GM18505 (cell line): Measurements from ENCODE around the gene DYNC2LI1.

ENCODE experiments used
- ATAC-seq: cut with Tn5 transposase; IDR thresholded peaks from one replicate; pipeline ENCODE4 v1.9.1; 2021; ENCODE audit not compliant: unreplicated experiment
- POLR2A ChIP-seq: IDR thresholded peaks from 4 replicates; pipeline ENCODE4 v1.6.1; 2011; ENCODE audit warnings: borderline replicate concordance; ENCODE audit not compliant: insufficient read depth, insufficient read length; ENCODE audit errors: extremely low read depth

Gene DYNC2LI1

DNA sequence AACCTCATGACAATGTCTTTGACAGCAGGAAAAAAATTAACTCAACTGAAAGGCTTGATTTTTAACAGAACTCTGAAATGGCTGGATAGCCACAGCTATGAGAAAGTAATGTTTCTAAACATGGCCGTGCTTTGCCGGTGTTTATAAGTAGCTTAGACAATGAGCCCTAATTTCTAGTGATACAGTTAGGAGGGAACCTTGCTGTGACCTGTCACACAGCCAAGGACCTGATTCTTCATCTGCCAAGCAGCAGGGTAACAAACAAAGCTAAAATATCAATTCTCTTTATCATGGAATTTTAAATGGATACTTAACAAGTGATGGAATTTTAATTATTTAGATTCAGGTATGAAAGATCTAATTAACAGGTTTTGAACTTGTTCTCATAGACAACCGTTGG, 24.3 kb upstream of the DYNC2LI1 start:
- ATAC-seq = no peak
- TF ChIP-seq POLR2A = no peak

DNA sequence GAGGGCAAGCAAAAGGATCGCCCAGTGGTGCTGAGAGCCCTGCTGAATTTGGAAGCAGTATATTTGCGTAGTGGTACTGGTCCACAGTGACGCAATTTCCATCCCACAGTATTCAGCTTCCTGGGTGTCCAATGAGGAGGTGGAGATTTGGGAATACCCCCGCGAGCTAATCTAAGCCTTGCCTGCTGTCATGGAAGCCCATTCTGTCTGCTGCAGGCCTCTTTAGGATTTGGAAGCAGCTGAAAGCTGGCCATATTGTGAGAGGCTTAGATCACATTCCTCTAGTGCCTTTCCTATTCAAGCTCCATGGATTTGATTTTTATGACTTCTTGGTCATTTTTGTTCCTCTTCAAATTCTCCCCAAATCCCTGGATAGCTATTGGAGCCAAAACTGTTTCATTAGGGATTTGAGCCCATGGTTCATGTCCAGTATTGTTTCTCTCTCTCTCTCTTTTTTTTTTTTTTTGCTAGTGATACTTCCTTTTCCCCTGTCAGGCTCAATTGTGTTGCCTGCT, 22.3 kb upstream of the DYNC2LI1 start:
- no peak for ATAC-seq
- no peak for TF ChIP-seq POLR2A

DNA sequence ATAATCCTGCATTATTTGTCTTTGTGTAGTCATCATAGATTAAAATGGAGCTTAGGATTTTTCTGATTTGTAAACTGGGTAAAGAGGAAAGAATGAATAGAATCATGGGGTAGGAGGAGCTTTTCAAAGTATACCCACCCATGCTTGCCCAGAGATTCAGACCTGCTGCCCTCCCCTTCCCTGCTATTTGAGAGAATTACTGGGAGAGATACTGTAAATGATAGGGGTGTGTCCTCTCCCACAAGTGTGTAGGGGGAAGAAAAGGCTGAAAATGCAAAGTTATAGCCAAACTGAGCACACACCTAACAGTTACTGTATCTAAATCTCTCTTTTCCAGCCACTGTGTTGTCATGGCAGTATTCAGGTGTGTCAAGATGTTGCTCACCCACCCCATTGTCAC, 21.5 kb upstream of the DYNC2LI1 start:
- no peak for ATAC-seq
- TF ChIP-seq POLR2A = no peak

DNA sequence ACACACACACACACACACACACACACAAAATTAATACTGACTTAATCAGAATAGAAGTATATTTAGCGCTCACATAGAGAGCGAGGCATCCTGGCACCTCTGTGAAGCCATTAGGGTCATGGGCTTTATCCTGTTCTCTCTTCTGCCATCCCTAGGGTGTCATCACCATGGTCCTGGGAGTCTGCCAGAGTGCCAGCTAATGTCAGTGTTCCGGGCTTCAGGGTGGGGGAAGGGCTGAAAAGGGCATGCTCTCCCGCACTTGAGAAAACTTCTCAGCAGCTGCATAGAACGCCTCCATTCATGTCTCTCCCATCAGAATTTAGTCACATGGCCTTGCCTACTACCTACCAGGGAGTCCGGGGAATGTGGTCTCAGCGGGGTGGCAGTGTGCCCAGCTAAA, 19.7 kb upstream of the DYNC2LI1 start:
- ATAC-seq = no peak
- TF ChIP-seq POLR2A = no peak

DNA sequence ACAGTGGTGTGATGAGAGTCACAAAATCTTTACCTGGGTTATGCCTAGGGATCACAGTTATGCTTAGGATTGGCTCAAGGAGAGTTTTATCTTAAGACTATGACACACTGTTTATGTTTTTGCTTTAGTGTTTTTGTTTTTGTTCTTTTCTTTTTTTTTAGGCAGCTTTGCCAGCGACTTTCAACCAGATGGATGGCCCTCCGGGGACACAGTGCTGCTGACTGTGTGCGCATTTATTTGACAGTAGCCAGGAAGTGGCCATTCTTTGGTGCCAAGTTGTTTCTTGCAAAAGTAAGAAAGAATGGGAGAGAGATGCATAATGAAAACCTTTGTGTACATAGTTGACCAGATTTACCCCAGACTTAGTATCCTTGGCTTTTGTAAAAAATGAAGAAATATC, 15.1 kb upstream of the DYNC2LI1 start:
- no peak for TF ChIP-seq POLR2A
- ATAC-seq = no peak

DNA sequence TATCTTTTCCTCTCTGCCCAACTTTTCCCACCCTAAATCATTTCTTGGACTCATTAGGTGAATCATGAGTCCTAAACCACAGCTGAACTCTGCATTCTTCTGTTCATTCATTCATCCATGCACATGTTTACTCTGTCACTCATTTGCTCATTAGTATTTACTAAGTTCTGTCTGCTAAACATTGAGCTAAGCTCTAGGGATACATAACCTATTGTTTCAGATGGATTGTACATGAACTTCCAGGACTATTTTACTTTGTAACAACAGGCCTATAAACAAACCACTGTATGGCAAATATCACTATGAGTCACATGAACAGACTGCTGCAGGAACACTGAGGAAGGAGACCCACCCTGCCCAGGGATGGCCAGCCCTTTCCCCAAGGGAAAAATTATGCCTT, 14.6 kb upstream of the DYNC2LI1 start:
- ATAC-seq = no peak

DNA sequence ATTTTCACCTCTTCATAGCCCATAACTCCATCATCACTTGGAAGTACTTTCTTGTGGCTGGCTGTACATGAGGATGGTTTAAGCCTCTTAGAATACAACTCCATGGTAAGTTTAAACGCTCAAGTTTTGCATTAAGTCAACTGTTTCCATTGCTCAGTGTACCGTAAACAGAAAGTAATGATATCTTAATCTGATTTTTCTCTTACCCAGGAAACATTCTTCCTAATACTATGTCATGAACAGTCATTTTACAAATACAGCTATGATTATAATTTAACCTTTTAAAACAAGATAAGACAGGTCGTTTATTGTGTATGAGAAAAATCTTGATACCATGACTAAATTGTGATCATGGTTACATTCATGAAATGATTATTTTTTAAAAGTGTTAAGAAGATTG, 11.6 kb upstream of the DYNC2LI1 start:
- TF ChIP-seq POLR2A = no peak
- ATAC-seq = no peak

More for the DNA sequence above, 14.6 kb upstream of the DYNC2LI1 start:
- TF ChIP-seq POLR2A = no peak

DNA sequence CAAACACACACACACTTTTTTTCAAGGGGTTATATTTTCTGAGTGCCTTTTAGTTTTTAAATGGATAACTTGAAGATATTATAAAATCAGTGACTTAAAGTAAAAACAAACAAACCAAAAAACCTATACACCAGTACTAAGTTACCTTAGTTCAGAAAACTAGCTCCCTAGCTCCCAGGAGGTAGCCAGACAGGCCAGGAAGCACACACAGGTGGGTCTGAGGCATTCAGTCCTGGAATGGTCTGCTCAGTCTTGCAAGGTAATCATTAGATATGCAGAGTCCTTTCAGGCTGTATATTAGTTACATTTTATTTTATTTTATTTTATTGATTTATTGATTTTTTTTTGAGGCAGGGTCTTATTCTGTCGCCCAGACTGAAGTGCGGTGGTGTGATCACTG, 10.7 kb upstream of the DYNC2LI1 start:
- no peak for ATAC-seq
- no peak for TF ChIP-seq POLR2A

DNA sequence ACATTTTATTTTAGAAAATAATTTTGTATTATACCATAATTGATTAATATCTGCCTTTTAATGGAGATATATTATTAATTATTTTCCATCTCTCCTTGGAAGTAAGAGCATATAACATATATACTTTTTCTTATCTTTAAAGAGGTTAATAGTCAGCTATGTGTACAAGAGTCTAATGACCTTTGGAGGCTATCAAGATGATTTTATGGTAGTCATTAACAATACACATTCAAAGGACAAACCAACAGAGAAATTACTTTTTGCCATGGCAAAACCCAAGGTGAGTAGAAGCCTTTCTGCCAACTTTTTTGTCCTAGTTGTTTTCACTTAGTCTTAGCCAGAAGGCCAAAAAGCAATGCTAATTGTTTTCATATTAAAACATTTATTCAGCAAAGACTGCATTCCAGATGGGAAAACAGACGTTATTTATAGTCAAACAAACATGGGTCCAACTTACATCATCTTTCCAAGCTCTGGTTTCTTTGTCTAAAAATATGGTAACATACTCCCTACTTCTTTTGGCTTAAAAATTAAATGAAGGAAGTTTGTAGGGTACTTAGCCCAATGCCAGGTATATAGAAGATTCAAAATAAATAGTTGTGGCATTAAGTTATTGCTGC, 9.6 kb upstream of the DYNC2LI1 start:
- TF ChIP-seq POLR2A = no peak
- no peak for ATAC-seq

DNA sequence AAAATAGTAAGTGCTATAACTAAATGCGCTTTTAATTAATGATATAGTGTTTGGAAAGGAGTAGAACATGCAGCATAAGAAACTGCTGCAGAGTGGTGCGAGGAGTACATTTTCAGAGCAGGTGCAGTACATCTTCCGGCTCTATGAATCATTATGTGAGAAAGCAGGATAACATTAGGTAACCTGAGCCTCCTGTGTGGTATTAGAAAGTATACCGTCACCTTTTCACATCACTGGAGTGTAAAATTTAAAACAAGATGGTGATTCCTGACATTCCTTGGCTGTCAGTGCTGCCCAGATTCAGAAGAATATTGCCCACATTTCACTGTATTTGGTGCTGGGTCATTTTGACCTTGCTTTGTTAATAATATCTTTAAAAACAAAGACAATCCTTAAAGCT, 7.8 kb upstream of the DYNC2LI1 start:
- no peak for TF ChIP-seq POLR2A
- ATAC-seq = no peak

DNA sequence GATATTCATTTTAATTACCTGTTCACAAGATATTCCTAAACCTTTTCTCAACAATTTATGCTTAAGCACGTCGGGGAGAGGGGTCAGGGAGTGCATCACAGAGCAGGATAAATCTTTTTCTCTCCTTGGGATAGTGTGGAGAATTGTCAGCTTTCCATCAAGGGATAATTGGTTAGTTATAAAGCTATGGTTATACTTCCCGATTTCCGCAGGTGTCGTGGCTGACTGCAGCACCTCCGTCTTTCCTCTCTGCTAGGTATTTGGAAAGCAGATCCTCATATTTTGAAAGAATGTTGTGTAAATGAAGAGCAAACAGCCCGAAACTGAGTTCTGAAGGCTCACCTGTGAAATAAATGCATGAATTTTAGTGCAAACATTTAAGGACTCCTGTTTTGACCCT, 778 bp downstream of the DYNC2LI1 start:
- TF ChIP-seq POLR2A = no peak
- no peak for ATAC-seq

DNA sequence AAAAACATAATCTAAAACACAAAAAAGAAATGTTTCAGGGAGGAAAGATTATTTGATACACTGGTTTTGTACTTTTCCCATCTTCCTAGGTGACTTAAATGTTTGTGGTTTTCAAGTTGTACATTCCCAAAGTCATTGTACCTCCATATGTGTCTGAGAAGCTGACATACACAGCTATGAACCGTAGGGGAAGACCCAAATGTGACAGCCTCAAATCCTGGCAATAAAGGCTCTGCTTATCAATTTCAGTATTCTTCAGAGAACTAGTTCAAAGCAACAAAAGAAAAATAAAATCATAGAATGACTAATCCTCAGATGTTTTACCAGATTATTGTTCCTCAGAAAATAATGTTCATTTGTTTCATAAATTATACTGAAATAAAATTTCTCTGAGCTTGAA, 2.5 kb downstream of the DYNC2LI1 start:
- no peak for TF ChIP-seq POLR2A

DNA sequence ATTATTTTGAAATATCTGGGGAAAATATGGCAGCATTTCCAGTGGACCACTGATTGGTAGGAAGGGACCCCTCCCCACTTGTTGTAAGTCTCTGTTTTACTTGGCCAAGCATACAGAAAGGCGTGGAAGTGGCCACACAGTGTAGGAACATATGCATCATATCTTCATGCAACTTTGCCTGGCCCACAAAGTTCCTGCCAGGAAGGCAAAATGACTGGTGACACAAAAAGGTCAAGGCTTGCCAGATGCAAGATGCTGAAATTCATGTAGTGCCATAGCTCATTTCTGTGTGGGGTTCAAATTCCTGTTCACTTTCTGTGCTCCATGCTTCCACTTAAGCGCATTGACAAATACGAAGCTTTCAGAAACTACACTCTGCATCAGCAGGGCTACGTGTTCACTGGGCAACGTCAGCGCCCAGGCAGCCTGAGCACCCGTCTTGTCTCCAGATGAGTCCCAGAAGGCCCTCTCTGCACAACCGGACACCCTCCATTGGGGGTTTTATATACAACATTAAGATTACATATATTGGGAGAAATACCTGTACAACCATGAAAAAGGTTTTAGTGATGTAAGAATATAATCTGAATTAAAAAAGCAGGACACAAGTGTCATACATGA, 3.6 kb downstream of the DYNC2LI1 start:
- ATAC-seq = no peak
- no peak for TF ChIP-seq POLR2A

More for the DNA sequence above, 2.5 kb downstream of the DYNC2LI1 start:
- ATAC-seq = no peak

DNA sequence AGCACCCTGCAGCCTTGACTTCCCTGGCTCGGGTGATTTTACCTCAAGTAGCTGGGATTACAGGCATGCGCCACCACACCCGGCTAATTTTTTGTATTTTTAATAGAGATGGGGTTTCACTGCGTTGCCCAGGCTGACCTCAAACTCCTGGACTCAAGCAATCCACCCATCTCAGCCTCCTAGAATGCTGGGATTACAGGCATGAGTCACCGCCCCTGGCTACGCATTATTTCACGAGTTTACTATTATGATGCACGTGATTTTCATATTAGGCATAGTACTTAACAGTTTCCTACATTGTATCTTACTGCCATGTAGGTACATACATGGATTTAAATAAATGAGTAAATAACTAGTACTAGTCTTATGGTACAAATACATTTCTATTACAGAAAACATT, 4.4 kb downstream of the DYNC2LI1 start:
- TF ChIP-seq POLR2A = no peak
- no peak for ATAC-seq

DNA sequence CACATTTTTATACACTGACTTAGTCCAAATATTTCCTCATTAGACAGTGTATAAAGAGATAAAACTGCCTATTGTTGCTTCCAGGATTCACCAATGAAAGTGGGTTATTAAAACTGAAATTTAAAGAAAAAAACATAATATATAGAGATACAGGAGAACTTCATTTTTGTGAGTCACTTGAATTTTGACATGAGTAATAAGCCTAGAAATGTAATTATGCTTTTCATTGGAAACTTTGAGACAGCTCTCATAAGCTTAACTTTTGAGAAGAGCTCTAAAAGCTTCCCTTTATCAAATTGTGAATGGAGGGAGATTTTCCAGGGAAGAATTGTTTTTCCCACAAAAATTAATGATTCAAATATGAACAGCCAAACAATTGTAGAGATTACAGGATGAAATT, 14.1 kb downstream of the DYNC2LI1 start:
- TF ChIP-seq POLR2A = no peak
- ATAC-seq = no peak

DNA sequence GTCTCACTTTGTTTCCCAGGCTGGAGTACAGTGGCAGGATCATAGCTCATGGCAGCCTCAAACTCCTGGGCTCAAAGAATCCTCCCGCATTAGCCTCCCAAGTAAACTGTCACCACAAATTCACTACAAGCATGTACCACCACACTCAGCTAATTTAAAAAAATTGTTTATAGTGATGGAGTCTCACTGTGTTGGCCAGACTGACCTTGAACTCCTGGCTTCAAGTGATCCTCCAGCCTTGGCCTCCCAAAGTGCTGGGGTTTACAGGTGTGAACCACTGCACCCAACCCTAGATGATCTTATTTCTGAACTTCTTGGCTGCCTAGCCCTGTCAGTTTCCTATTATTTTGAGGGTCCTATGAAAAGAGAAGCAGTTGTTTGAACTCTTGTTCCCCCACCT, 14.8 kb downstream of the DYNC2LI1 start:
- no peak for ATAC-seq
- no peak for TF ChIP-seq POLR2A

DNA sequence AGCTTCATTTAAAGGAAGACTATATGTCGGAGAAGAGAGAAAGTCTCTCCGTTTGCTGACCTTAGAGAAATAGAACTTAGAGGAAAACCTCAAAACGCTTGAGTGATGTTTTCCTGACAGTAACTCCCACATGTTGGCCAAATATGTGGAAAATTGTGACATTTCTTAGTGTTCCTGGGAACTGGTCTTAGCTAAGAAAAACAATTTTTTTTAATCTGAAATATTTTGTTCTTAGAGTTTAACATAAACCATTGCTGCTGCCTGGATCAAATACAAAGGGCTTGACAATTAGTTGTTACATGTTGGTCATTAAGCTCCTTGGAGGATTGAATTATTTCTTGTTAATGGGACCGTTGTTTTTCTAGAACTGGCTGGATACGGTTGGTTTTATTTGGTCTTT, 16.3 kb downstream of the DYNC2LI1 start:
- ATAC-seq = no peak
- TF ChIP-seq POLR2A = no peak
